ENCODE data around the gene GNA12.

GNA12 gene

GRCh38 chr7:2798669-2799068 lies 45.4 kb downstream of the GNA12 start:
- Histone ChIP-seq H2AFZ (ENCODE audit: low read length) (no peak overlapping the region), H3K36me3 (replicated peaks in 1 of 2; ENCODE audit: control insufficient read depth in 2 of 2, insufficient read depth in 2 of 2, low read length in 2 of 2) (peaks cover 1 to 16% of the 10 kb centered on the region in 2 donors), H4K8ac (ENCODE audit: low read depth, low read length) (no peak overlapping the region), H2BK15ac (ENCODE audit: low read length) (no peak overlapping the region), H3K27me3 (ENCODE audit: control insufficient read depth in 3 of 3, insufficient read depth in 3 of 3, low read depth in 1 of 3, low read length in 3 of 3) (no peaks in the 10 kb centered on the region), H3K4me3 (ENCODE audit: low read length in 2 of 2) (no peak overlapping the region), H3K79me1 (ENCODE audit: low read depth, low read length) (peaks cover 5% of the 10 kb centered on the region), H2BK12ac (ENCODE audit: low read length) (no peak overlapping the region), H2BK5ac (ENCODE audit: low read length) (no peak overlapping the region), H3K27ac (replicated peaks; ENCODE audit: low read length) (no peak overlapping the region), H3K23ac (ENCODE audit: low read depth, low read length, poor library complexity) (no peak overlapping the region), H2AK5ac (ENCODE audit: low read depth, low read length) (no peak overlapping the region), H3K4me2 (ENCODE audit: insufficient read depth, low read length, poor library complexity, severe bottlenecking) (no peak overlapping the region), H3K9me3 (replicated peaks in 1 of 2; ENCODE audit: control insufficient read depth in 2 of 2, insufficient read depth in 1 of 2, low read depth in 1 of 2, low read length in 2 of 2) (peaks cover 0 to 3% of the 10 kb centered on the region in 2 donors), H3K14ac (ENCODE audit: low read length) (no peak overlapping the region), H3K9ac (ENCODE audit: low read depth, low read length, poor library complexity) (no peak overlapping the region), H3K4me1 (ENCODE audit: control insufficient read depth in 2 of 2, insufficient read depth in 1 of 2, low read depth in 1 of 2, low read length in 2 of 2) (peaks cover 3 to 10% of the 10 kb centered on the region in 2 donors), H3K18ac (ENCODE audit: low read length) (no peak overlapping the region), H2BK120ac (ENCODE audit: low read depth, low read length) (no peak overlapping the region), H3K4ac (ENCODE audit: low read length) (no peak overlapping the region), H4K91ac (ENCODE audit: low read depth, low read length, poor library complexity) (no peak overlapping the region)
- no CpG with 5 or more reads among the region's 2 CpGs for WGBS, 2 donors (ENCODE audit: extremely low coverage in 2 of 2, insufficient read length in 2 of 2, insufficient replicate concordance in 1 of 2)
- DNase-seq (ENCODE audit: low spot score): no peak

GRCh38 chr7:2796358-2797352 lies 47.5 kb downstream of the GNA12 start:
- no peak overlapping the region for H3K4me2 ChIP-seq (ENCODE audit: insufficient read depth, low read length, poor library complexity, severe bottlenecking)
- H3K18ac ChIP-seq (ENCODE audit: low read length): no peak overlapping the region
- H3K9me3 ChIP-seq (replicated peaks in 1 of 2; ENCODE audit: control insufficient read depth in 2 of 2, insufficient read depth in 1 of 2, low read depth in 1 of 2, low read length in 2 of 2): peaks cover 0 to 3% of the 10 kb centered on the region in 2 donors
- H2BK12ac ChIP-seq (ENCODE audit: low read length): no peak overlapping the region
- no peak overlapping the region for H4K91ac ChIP-seq (ENCODE audit: low read depth, low read length, poor library complexity)
- H3K27ac ChIP-seq (replicated peaks; ENCODE audit: low read length): no peak overlapping the region
- H3K36me3 ChIP-seq (replicated peaks in 1 of 2; ENCODE audit: control insufficient read depth in 2 of 2, insufficient read depth in 2 of 2, low read length in 2 of 2): peaks cover 9 to 36% of the 10 kb centered on the region in 2 donors
- peaks cover 5% of the 10 kb centered on the region for H3K79me1 ChIP-seq (ENCODE audit: low read depth, low read length)
- no peak overlapping the region for H3K9ac ChIP-seq (ENCODE audit: low read depth, low read length, poor library complexity)
- H3K27me3 ChIP-seq (ENCODE audit: control insufficient read depth in 3 of 3, insufficient read depth in 3 of 3, low read depth in 1 of 3, low read length in 3 of 3): no peaks in the 10 kb centered on the region
- H2BK120ac ChIP-seq (ENCODE audit: low read depth, low read length): no peak overlapping the region
- H2AK5ac ChIP-seq (ENCODE audit: low read depth, low read length): no peak overlapping the region
- H3K14ac ChIP-seq (ENCODE audit: low read length): no peak overlapping the region
- no peak overlapping the region for H3K4me3 ChIP-seq (ENCODE audit: low read length in 2 of 2)
- WGBS, 2 donors (ENCODE audit: extremely low coverage in 2 of 2, insufficient read length in 2 of 2, insufficient replicate concordance in 1 of 2): no CpG with 5 or more reads among the region's 20 CpGs
- no peak overlapping the region for H2BK5ac ChIP-seq (ENCODE audit: low read length)
- no peak overlapping the region for H4K8ac ChIP-seq (ENCODE audit: low read depth, low read length)
- H2AFZ ChIP-seq (ENCODE audit: low read length): no peak overlapping the region
- no peaks in the 10 kb centered on the region for H3K4me1 ChIP-seq (ENCODE audit: control insufficient read depth in 2 of 2, insufficient read depth in 1 of 2, low read depth in 1 of 2, low read length in 2 of 2)
- no peak for DNase-seq (ENCODE audit: low spot score)
- no peak overlapping the region for H3K4ac ChIP-seq (ENCODE audit: low read length)
- no peak overlapping the region for H3K23ac ChIP-seq (ENCODE audit: low read depth, low read length, poor library complexity)
- no peak overlapping the region for H2BK15ac ChIP-seq (ENCODE audit: low read length)

DNA sequence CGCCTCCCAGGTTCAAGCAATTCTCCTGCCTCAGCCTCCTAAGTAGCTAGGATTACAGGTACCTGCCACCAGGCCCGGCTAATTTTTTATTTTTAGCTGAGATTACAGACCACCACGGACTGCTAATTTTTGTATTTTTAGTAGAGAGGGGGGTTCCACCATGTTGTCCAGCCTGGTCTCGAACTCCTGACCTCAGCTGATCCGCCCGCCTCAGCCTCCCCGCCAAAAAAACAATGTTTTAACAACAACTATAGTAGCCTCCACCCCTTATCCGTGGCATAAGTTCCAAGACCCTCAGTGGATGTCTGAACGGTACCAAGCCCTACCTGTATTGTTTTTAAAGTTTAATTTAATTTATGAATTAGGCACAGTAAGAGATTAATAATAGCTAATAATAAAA lies 48.2 kb downstream of the GNA12 start:
- Histone ChIP-seq H3K4me1 (ENCODE audit: control insufficient read depth in 2 of 2, insufficient read depth in 1 of 2, low read depth in 1 of 2, low read length in 2 of 2) (no peaks in the 10 kb centered on the region), H3K23ac (ENCODE audit: low read depth, low read length, poor library complexity) (no peak overlapping the region), H3K4me3 (ENCODE audit: low read length in 2 of 2) (no peak overlapping the region), H3K18ac (ENCODE audit: low read length) (no peak overlapping the region), H3K14ac (ENCODE audit: low read length) (no peak overlapping the region), H3K79me1 (ENCODE audit: low read depth, low read length) (peaks cover 4% of the 10 kb centered on the region), H3K36me3 (replicated peaks in 1 of 2; ENCODE audit: control insufficient read depth in 2 of 2, insufficient read depth in 2 of 2, low read length in 2 of 2) (peaks cover 12 to 44% of the 10 kb centered on the region in 2 donors), H2AFZ (ENCODE audit: low read length) (no peak overlapping the region), H3K27ac (replicated peaks; ENCODE audit: low read length) (no peak overlapping the region), H3K4me2 (ENCODE audit: insufficient read depth, low read length, poor library complexity, severe bottlenecking) (no peak overlapping the region), H2BK5ac (ENCODE audit: low read length) (no peak overlapping the region), H3K27me3 (ENCODE audit: control insufficient read depth in 3 of 3, insufficient read depth in 3 of 3, low read depth in 1 of 3, low read length in 3 of 3) (no peaks in the 10 kb centered on the region), H2AK5ac (ENCODE audit: low read depth, low read length) (no peak overlapping the region), H2BK12ac (ENCODE audit: low read length) (no peak overlapping the region), H3K4ac (ENCODE audit: low read length) (no peak overlapping the region), H4K91ac (ENCODE audit: low read depth, low read length, poor library complexity) (no peak overlapping the region), H4K8ac (ENCODE audit: low read depth, low read length) (no peak overlapping the region), H3K9me3 (replicated peaks in 1 of 2; ENCODE audit: control insufficient read depth in 2 of 2, insufficient read depth in 1 of 2, low read depth in 1 of 2, low read length in 2 of 2) (no peaks in the 10 kb centered on the region), H3K9ac (ENCODE audit: low read depth, low read length, poor library complexity) (no peak overlapping the region), H2BK120ac (ENCODE audit: low read depth, low read length) (no peak overlapping the region), H2BK15ac (ENCODE audit: low read length) (no peak overlapping the region)
- DNase-seq (ENCODE audit: low spot score): no peak
- WGBS, 2 donors (ENCODE audit: extremely low coverage in 2 of 2, insufficient read length in 2 of 2, insufficient replicate concordance in 1 of 2): no CpG with 5 or more reads among the region's 9 CpGs

- Histone ChIP-seq H3K14ac (ENCODE audit: low read length) (no peak overlapping the region), H3K36me3 (replicated peaks in 1 of 2; ENCODE audit: control insufficient read depth in 2 of 2, insufficient read depth in 2 of 2, low read length in 2 of 2) (peaks cover 12 to 51% of the 10 kb centered on the region in 2 donors), H3K23ac (ENCODE audit: low read depth, low read length, poor library complexity) (no peak overlapping the region), H3K27ac (replicated peaks; ENCODE audit: low read length) (no peak overlapping the region), H3K9me3 (replicated peaks in 1 of 2; ENCODE audit: control insufficient read depth in 2 of 2, insufficient read depth in 1 of 2, low read depth in 1 of 2, low read length in 2 of 2) (no peaks in the 10 kb centered on the region), H2BK5ac (ENCODE audit: low read length) (no peak overlapping the region), H3K27me3 (ENCODE audit: control insufficient read depth in 3 of 3, insufficient read depth in 3 of 3, low read depth in 1 of 3, low read length in 3 of 3) (no peaks in the 10 kb centered on the region), H3K4me3 (ENCODE audit: low read length in 2 of 2) (no peak overlapping the region), H2AFZ (ENCODE audit: low read length) (no peak overlapping the region), H3K4ac (ENCODE audit: low read length) (no peak overlapping the region), H3K79me1 (ENCODE audit: low read depth, low read length) (peaks cover 2% of the 10 kb centered on the region), H2AK5ac (ENCODE audit: low read depth, low read length) (no peak overlapping the region), H3K9ac (ENCODE audit: low read depth, low read length, poor library complexity) (no peak overlapping the region), H2BK12ac (ENCODE audit: low read length) (no peak overlapping the region), H4K91ac (ENCODE audit: low read depth, low read length, poor library complexity) (no peak overlapping the region), H3K18ac (ENCODE audit: low read length) (no peak overlapping the region), H3K4me1 (ENCODE audit: control insufficient read depth in 2 of 2, insufficient read depth in 1 of 2, low read depth in 1 of 2, low read length in 2 of 2) (no peaks in the 10 kb centered on the region), H3K4me2 (ENCODE audit: insufficient read depth, low read length, poor library complexity, severe bottlenecking) (no peak overlapping the region), H2BK120ac (ENCODE audit: low read depth, low read length) (no peak overlapping the region), H4K8ac (ENCODE audit: low read depth, low read length) (no peak overlapping the region), H2BK15ac (ENCODE audit: low read length) (no peak overlapping the region)
- no peak for DNase-seq (ENCODE audit: low spot score)
- WGBS, 2 donors (ENCODE audit: extremely low coverage in 2 of 2, insufficient read length in 2 of 2, insufficient replicate concordance in 1 of 2): no CpG with 5 or more reads among the region's 17 CpGs
Observed at GRCh38 chr7:2794836-2795636, 49.1 kb downstream of the GNA12 start.

Data from neuronal stem cell (in vitro differentiated cells).